ENCODE measurements around the gene PRSS35.
"Not testable (repeated sequence)": the region's sequence is repeated elsewhere in the genome, so short reads cannot be mapped to it uniquely, and the experiment has no call there.

PRSS35 gene

GRCh38 chr6:83511901-83512681, at the start of gene PRSS35:
TSS of gene PRSS35 (plus strand) at chr6:83512534. CDS start at chr6:83523442, 10,908 bp downstream.
- no peak for DNase-seq (ENCODE audit: low read depth)

- DNase-seq (ENCODE audit: low read depth) = no peak
Observed at GRCh38 chr6:83463886-83464285, 48.4 kb upstream of the PRSS35 start.

GRCh38 chr6:83464381-83465140, 47.8 kb upstream of the PRSS35 start:
- no peak for DNase-seq (ENCODE audit: low read depth)

GRCh38 chr6:83466328-83466727, 46.0 kb upstream of the PRSS35 start:
- DNase-seq (ENCODE audit: low read depth) = no peak

GRCh38 chr6:83467620-83468036, 44.7 kb upstream of the PRSS35 start:
- DNase-seq (ENCODE audit: low read depth) = no peak

- DNase-seq (ENCODE audit: low read depth) = no peak
Observed at GRCh38 chr6:83470001-83470400, 42.3 kb upstream of the PRSS35 start.

- DNase-seq (ENCODE audit: low read depth) = no peak
Observed at GRCh38 chr6:83470587-83470986, 41.7 kb upstream of the PRSS35 start.

- no peak for DNase-seq (ENCODE audit: low read depth)
Observed at GRCh38 chr6:83472767-83473166, 39.6 kb upstream of the PRSS35 start.

GRCh38 chr6:83474309-83474708, 38.0 kb upstream of the PRSS35 start:
- no peak for DNase-seq (ENCODE audit: low read depth)

- no peak for DNase-seq (ENCODE audit: low read depth)
Observed at GRCh38 chr6:83476971-83477370, 35.4 kb upstream of the PRSS35 start.

GRCh38 chr6:83479389-83479788, 32.9 kb upstream of the PRSS35 start:
- DNase-seq (ENCODE audit: low read depth) = no peak

- DNase-seq (ENCODE audit: low read depth) = no peak
Observed at GRCh38 chr6:83480470-83480869, 31.9 kb upstream of the PRSS35 start.

GRCh38 chr6:83481938-83482337, 30.4 kb upstream of the PRSS35 start:
- not testable (repeated sequence) for DNase-seq (ENCODE audit: low read depth)

GRCh38 chr6:83488448-83488847, 23.9 kb upstream of the PRSS35 start:
- no peak for DNase-seq (ENCODE audit: low read depth)

- DNase-seq (ENCODE audit: low read depth) = no peak
Observed at GRCh38 chr6:83488861-83489260, 23.5 kb upstream of the PRSS35 start.

GRCh38 chr6:83490217-83490807, 22.0 kb upstream of the PRSS35 start:
- no peak for DNase-seq (ENCODE audit: low read depth)

- no peak for DNase-seq (ENCODE audit: low read depth)
Observed at GRCh38 chr6:83505356-83505755, 7.0 kb upstream of the PRSS35 start.

- DNase-seq (ENCODE audit: low read depth) = no peak
Observed at GRCh38 chr6:83509441-83509840, 2.9 kb upstream of the PRSS35 start.

- DNase-seq (ENCODE audit: low read depth) = no peak
Observed at GRCh38 chr6:83510791-83511190, 1.5 kb upstream of the PRSS35 start.

- DNase-seq (ENCODE audit: low read depth) = no peak
Observed at GRCh38 chr6:83511266-83511665, 1.1 kb upstream of the PRSS35 start.

- no peak for DNase-seq (ENCODE audit: low read depth)
Observed at GRCh38 chr6:83514466-83514865, 2.1 kb downstream of the PRSS35 start.

- DNase-seq (ENCODE audit: low read depth) = no peak
Observed at GRCh38 chr6:83514866-83515466, 2.6 kb downstream of the PRSS35 start.

- DNase-seq (ENCODE audit: low read depth) = no peak
Observed at GRCh38 chr6:83517500-83517899, 5.2 kb downstream of the PRSS35 start.
